ENCODE results near the gene TFB2M.

DNA sequence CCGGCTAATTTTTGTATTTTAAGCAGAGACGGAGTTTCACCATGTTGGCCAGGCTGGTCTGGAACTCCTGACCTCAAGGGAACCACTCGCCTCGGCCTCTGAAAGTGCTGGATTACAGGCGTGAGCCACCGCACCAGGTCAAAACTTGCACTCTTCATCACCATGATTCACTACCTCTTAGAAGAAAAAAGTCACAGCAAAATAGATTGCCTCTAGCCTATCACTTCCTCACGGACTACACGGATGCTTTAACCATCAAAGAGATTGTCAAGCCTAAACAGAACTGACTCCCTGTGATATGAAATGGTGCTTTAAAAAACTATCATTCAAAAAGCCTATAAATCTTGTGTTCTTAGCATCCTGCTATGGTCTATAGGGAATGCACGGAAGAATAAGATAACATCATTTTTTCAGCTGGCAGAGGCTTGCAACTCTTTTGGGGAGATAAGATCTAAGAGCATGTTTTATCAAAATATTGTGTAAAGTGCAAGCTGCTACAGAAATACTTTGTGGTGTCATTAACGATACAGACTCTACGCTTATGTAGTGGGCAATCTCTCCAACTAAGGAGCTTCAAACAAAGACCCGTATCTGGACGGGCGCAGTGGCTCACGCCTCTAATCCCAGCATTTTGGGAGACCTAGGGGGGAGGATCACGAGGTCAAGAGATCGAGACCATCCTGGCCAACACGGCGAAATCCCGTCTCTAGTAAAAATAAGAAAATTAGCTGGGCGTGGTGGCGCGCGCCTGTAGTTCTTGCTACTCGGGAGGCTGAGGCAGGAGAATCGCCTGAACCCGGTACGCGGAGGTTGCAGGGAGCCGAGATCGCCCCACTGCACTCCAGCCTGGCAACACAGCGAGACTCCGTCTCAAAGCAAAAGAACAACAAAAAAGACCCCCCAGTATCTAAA is 966 bp downstream of the TFB2M start:
- TF ChIP-seq POLR2AphosphoS5 (IDR thresholded peaks at IDR 0.05; ENCODE audit: insufficient read depth in 1 of 2, low read depth in 1 of 2) = no peak
- TF ChIP-seq POLR2A (IDR thresholded peaks at IDR 0.05) = no peak
- TF ChIP-seq, protein P1, sequence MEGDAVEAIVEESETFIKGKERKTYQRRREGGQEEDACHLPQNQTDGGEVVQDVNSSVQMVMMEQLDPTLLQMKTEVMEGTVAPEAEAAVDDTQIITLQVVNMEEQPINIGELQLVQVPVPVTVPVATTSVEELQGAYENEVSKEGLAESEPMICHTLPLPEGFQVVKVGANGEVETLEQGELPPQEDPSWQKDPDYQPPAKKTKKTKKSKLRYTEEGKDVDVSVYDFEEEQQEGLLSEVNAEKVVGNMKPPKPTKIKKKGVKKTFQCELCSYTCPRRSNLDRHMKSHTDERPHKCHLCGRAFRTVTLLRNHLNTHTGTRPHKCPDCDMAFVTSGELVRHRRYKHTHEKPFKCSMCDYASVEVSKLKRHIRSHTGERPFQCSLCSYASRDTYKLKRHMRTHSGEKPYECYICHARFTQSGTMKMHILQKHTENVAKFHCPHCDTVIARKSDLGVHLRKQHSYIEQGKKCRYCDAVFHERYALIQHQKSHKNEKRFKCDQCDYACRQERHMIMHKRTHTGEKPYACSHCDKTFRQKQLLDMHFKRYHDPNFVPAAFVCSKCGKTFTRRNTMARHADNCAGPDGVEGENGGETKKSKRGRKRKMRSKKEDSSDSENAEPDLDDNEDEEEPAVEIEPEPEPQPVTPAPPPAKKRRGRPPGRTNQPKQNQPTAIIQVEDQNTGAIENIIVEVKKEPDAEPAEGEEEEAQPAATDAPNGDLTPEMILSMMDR (IDR thresholded peaks at IDR 0.05) = no peak
